H9 (cell line): ENCODE measurements around the gene GLB1L3. TPM values are rescaled to one million over a fixed set of nuclear protein-coding genes. Genes with fewer than 3 reads are reported as not detected.
"Not testable (repeated sequence)": the region's sequence is repeated elsewhere in the genome, so short reads cannot be mapped to it uniquely, and the experiment has no call there.

Experiments used
- DNase-seq: peaks from one replicate; pipeline ENCODE4 v3.0.0-alpha.2; 2017
- H2AFZ ChIP-seq: one replicate; pipeline ENCODE4 v1.6.1; 2013; ENCODE audit warnings: mild to moderate bottlenecking, low read length, control low read depth, moderate library complexity
- H2AK5ac ChIP-seq: 2 replicates; pipeline ENCODE4 v1.6.1; 2013; ENCODE audit warnings: low read length, control low read depth, mixed read lengths; ENCODE audit not compliant: insufficient read length
- H2BK120ac ChIP-seq: one replicate; pipeline ENCODE4 v1.6.1; 2013; ENCODE audit warnings: low read depth, mild to moderate bottlenecking, low read length, control low read depth, inconsistent platforms; ENCODE audit not compliant: poor library complexity, severe bottlenecking
- H2BK12ac ChIP-seq: 2 replicates; pipeline ENCODE4 v1.6.1; 2013; ENCODE audit warnings: low read length, control low read depth, mixed read lengths, low read depth; ENCODE audit not compliant: insufficient read length
- H2BK15ac ChIP-seq: 2 replicates; pipeline ENCODE4 v1.6.1; 2013; ENCODE audit warnings: low read depth, low read length, control low read depth
- H2BK20ac ChIP-seq: one replicate; pipeline ENCODE4 v1.6.1; 2013; ENCODE audit warnings: low read depth, mild to moderate bottlenecking, low read length, control low read depth, inconsistent platforms; ENCODE audit not compliant: poor library complexity, severe bottlenecking
- H2BK5ac ChIP-seq: 2 replicates; pipeline ENCODE4 v1.6.1; 2013; ENCODE audit warnings: low read length, control low read depth, mixed read lengths; ENCODE audit not compliant: insufficient read length
- H3K14ac ChIP-seq: 2 replicates; pipeline ENCODE4 v1.6.1; 2013; ENCODE audit warnings: low read length, control low read depth; ENCODE audit not compliant: insufficient read depth
- H3K18ac ChIP-seq: 2 replicates; pipeline ENCODE4 v1.6.1; 2013; ENCODE audit warnings: low read depth, mild to moderate bottlenecking, mixed read lengths, low read length, control low read depth; ENCODE audit not compliant: insufficient read length
- H3K23ac ChIP-seq: 2 replicates; pipeline ENCODE4 v1.6.1; 2013; ENCODE audit warnings: low read length, control low read depth, mixed read lengths, low read depth; ENCODE audit not compliant: insufficient read length
- H3K23me2 ChIP-seq: 2 replicates; pipeline ENCODE4 v1.6.1; 2013; ENCODE audit warnings: low read depth, mild to moderate bottlenecking, mixed read lengths, low read length, control low read depth; ENCODE audit not compliant: insufficient read length, poor library complexity, severe bottlenecking
- H3K27ac ChIP-seq: 2 replicates; pipeline ENCODE4 v1.5.1; 2013; ENCODE audit warnings: low read length, control low read depth, mixed read lengths, low read depth; ENCODE audit not compliant: insufficient read length
- H3K27me3 ChIP-seq: 2 replicates; pipeline ENCODE4 v1.6.1; 2013; ENCODE audit warnings: low read length, control low read depth, inconsistent platforms; ENCODE audit not compliant: insufficient read depth
- H3K4ac ChIP-seq: 2 replicates; pipeline ENCODE4 v1.6.1; 2013; ENCODE audit warnings: low read depth, mild to moderate bottlenecking, control low read depth, inconsistent platforms, low read length, moderate library complexity
- H3K4me1 ChIP-seq: 2 replicates; pipeline ENCODE4 v1.6.1; 2013; ENCODE audit warnings: low read length, control low read depth, inconsistent platforms; ENCODE audit not compliant: insufficient read depth
- H3K4me2 ChIP-seq: 2 replicates; pipeline ENCODE4 v1.6.1; 2013; ENCODE audit warnings: low read length, control low read depth, mixed read lengths; ENCODE audit not compliant: insufficient read length, insufficient read depth
- H3K56ac ChIP-seq: 2 replicates; pipeline ENCODE4 v1.6.1; 2013; ENCODE audit warnings: low read depth, mild to moderate bottlenecking, mixed read lengths, low read length, control low read depth; ENCODE audit not compliant: insufficient read length
- H3K79me1 ChIP-seq: 2 replicates; pipeline ENCODE4 v1.6.1; 2013; ENCODE audit warnings: low read depth, mild to moderate bottlenecking, moderate library complexity, low read length, control low read depth, inconsistent platforms; ENCODE audit not compliant: insufficient read depth, poor library complexity, severe bottlenecking
- H3K79me2 ChIP-seq: 2 replicates; pipeline ENCODE4 v1.6.1; 2013; ENCODE audit warnings: low read length, control low read depth, inconsistent platforms; ENCODE audit not compliant: insufficient read depth
- H3K9ac ChIP-seq: 2 replicates; pipeline ENCODE4 v1.6.1; 2013; ENCODE audit warnings: low read length, control low read depth, mixed read lengths; ENCODE audit not compliant: insufficient read length; ENCODE audit errors: extremely low read depth
- H3K9me3 ChIP-seq: one replicate; pipeline ENCODE4 v1.6.1; 2013; ENCODE audit warnings: low read depth, low read length, inconsistent platforms; ENCODE audit not compliant: control insufficient read depth
- H3T11ph ChIP-seq: one replicate; pipeline ENCODE4 v1.6.1; 2013; ENCODE audit warnings: mild to moderate bottlenecking, low read length, control low read depth, inconsistent platforms
- H4K20me1 ChIP-seq: one replicate; pipeline ENCODE4 v1.6.1; 2013; ENCODE audit not compliant: control insufficient read depth, insufficient read length, insufficient read depth
- H4K5ac ChIP-seq: 2 replicates; pipeline ENCODE4 v1.6.1; 2013; ENCODE audit warnings: low read depth, mild to moderate bottlenecking, mixed read lengths, low read length, control low read depth; ENCODE audit not compliant: insufficient read length
- H4K8ac ChIP-seq: replicated peaks from 2 replicates; pipeline ENCODE4 v1.6.1; 2013; ENCODE audit warnings: low read length, control low read depth, mixed read lengths, low read depth; ENCODE audit not compliant: insufficient read length
- H4K91ac ChIP-seq: 2 replicates; pipeline ENCODE4 v1.6.1; 2013; ENCODE audit warnings: low read depth, mild to moderate bottlenecking, moderate library complexity, mixed read lengths, low read length, control low read depth; ENCODE audit not compliant: insufficient read length
- H3K27ac Mint-ChIP-seq, 3 experiments: 2 replicates in 2 of 3; 3 replicates in 1 of 3; pipeline ENCODE4 v1.8.0; 2020 to 2021; ENCODE audit warnings: mixed read lengths in 3 of 3, mild to moderate bottlenecking in 1 of 3, moderate library complexity in 1 of 3
- H3K27me3 Mint-ChIP-seq: 2 replicates; pipeline ENCODE4 v1.8.0; 2021; ENCODE audit warnings: low read depth, mild to moderate bottlenecking, moderate library complexity, mixed read lengths
- H3K36me3 Mint-ChIP-seq, 3 experiments: 2 replicates in 2 of 3; 3 replicates in 1 of 3; pipeline ENCODE4 v1.8.0; 2020 to 2021; ENCODE audit warnings: low read depth in 3 of 3, mixed read lengths in 3 of 3; ENCODE audit not compliant: insufficient read depth in 1 of 3
- H3K4me1 Mint-ChIP-seq, 2 experiments: 2 replicates each; pipeline ENCODE4 v1.8.0; 2020; ENCODE audit warnings: mixed read lengths in 2 of 2
- H3K4me3 Mint-ChIP-seq, 2 experiments: 2 replicates in 1 of 2; 3 replicates in 1 of 2; pipeline ENCODE4 v1.8.0; 2020 to 2021; ENCODE audit warnings: mild to moderate bottlenecking in 2 of 2, mixed read lengths in 2 of 2, moderate library complexity in 1 of 2
- H3K9me3 Mint-ChIP-seq, 2 experiments: 2 replicates in 1 of 2; 3 replicates in 1 of 2; pipeline ENCODE4 v1.8.0; 2020; ENCODE audit warnings: mild to moderate bottlenecking in 2 of 2, mixed read lengths in 2 of 2, moderate library complexity in 1 of 2
- CTCF ChIP-seq: fragments of 200-600 bp; sonication (generic); conservative IDR thresholded peaks from 3 replicates; pipeline ENCODE4 v1.8.0; 2021; ENCODE audit warnings: antibody characterized with exemption, mild to moderate bottlenecking
- WGBS: extraction: QIAGEN DNeasy Blood & Tissue Kit; methylation state at CpG from one replicate; pipeline ENCODE4 v1.1.7; 2013; ENCODE audit warnings: missing lambda C conversion rate, low lambda C conversion rate, mixed read lengths; ENCODE audit not compliant: insufficient read length; ENCODE audit errors: extremely low coverage; 5-methylcytosine and 5-hydroxymethylcytosine counted together
- total RNA-seq: library from RNA; stranded (reverse); gene quantifications from 2 replicates; pipeline ENCODE4 v1.2.1, GENCODE V29; 2021

The GLB1L3 gene
- total RNA-seq, 1 experiment from 2014 or later, result 11.2 TPM

DNA sequence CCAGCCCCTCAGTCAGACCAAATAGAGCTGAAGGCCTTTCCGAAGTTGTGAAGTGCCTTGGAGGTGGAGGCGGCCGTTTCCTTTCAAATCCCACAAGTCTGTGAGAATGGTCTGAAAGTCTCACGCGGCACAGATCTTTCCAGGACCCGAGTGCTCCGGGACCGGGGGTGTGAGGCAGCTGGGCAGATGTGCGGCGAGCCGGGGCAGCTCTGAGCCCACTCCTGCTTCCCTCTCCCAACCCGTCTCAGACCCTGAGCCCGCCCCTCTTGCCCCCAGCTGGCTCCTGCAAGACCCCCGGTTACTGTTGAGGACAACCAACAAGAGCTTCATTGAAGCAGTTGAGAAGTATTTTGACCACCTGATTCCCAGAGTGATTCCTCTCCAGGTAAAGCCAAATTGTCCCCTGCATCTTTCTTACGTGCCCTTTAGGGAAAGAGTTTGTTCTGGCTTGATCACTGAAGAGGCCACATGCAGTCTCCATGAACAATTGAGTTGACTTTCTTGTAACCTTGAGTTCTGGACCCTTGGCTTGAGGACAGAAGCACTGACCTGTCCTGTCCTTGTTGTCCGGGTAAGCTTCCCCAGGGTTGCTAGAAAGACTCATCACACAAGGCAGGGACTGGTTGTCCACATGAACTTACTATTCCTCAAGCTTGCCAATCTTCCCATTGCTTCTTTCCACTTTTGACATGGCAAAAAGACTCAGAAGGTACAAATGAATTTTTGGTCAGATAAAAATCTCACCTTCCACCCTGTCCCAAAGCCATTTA is 7.5 kb downstream of the GLB1L3 start:
- Histone ChIP-seq H3K27ac (no peak overlapping the region), H2BK15ac (no peak overlapping the region), H4K91ac (no peak overlapping the region), H3K18ac (no peak overlapping the region), H3K56ac (no peak overlapping the region), H4K8ac (no peak overlapping the region), H3K27me3 (no peaks in the 10 kb centered on the region), H3K23me2 (no peaks in the 10 kb centered on the region), H2AFZ (no peak overlapping the region), H3K9ac (no peak overlapping the region), H2BK20ac (no peak overlapping the region), H2BK12ac (no peak overlapping the region), H3K23ac (no peak overlapping the region), H4K5ac (no peak overlapping the region), H2AK5ac (no peak overlapping the region), H3K4me2 (no peak overlapping the region), H3K9me3 (no peaks in the 10 kb centered on the region), H2BK5ac (no peak overlapping the region), H3K4ac (no peak overlapping the region), H3T11ph (no peak overlapping the region), H2BK120ac (no peak overlapping the region), H3K79me2 (no peaks in the 10 kb centered on the region), H3K14ac (no peak overlapping the region), H3K79me1 (no peaks in the 10 kb centered on the region), H4K20me1 (no peaks in the 10 kb centered on the region), H3K4me1 (no peaks in the 10 kb centered on the region)
- DNase-seq, result no peak
- H3K4me1 Mint-ChIP-seq, result peaks cover 4% of the 10 kb centered on the region in 2 experiments; a peak in 1 of 4 replicates
- no peak overlapping the region for H3K27ac Mint-ChIP-seq
- TF ChIP-seq CTCF, result no peak
- H3K27me3 Mint-ChIP-seq, result no peaks in the 10 kb centered on the region; the same call in 1 of the 2 replicates
- no CpG with 5 or more reads among the region's 16 CpGs for WGBS
- peaks cover 0 to 1% of the 10 kb centered on the region in 2 experiments; a peak in 2 of 5 replicates for H3K9me3 Mint-ChIP-seq
- peaks cover 26 to 40% (median 27%) of the 10 kb centered on the region in 3 experiments for H3K36me3 Mint-ChIP-seq
- H3K4me3 Mint-ChIP-seq, result no peak overlapping the region

- not testable (repeated sequence) for H3K4ac ChIP-seq, DNase-seq, H3K4me1 Mint-ChIP-seq, H3K18ac ChIP-seq, H3K79me1 ChIP-seq, H2BK12ac ChIP-seq, H3K27me3 Mint-ChIP-seq, H4K5ac ChIP-seq, H4K20me1 ChIP-seq, H2BK15ac ChIP-seq, H3T11ph ChIP-seq, H3K23me2 ChIP-seq, H4K8ac ChIP-seq, H3K27ac ChIP-seq, H3K23ac ChIP-seq, H3K9me3 ChIP-seq, H3K27me3 ChIP-seq, H3K27ac Mint-ChIP-seq, H3K4me1 ChIP-seq, H3K79me2 ChIP-seq, H3K56ac ChIP-seq, H2BK20ac ChIP-seq, H4K91ac ChIP-seq, H3K14ac ChIP-seq, H3K4me3 Mint-ChIP-seq, H2AFZ ChIP-seq, H2AK5ac ChIP-seq, H3K9me3 Mint-ChIP-seq, H3K4me2 ChIP-seq, H3K9ac ChIP-seq, H2BK120ac ChIP-seq, H2BK5ac ChIP-seq
- H3K36me3 Mint-ChIP-seq, result peaks cover 24 to 42% (median 25%) of the 10 kb centered on the region in 3 experiments
- no CpG with 5 or more reads among the region's 5 CpGs for WGBS
These were observed 8.2 kb downstream of the GLB1L3 start for GRCh38 chr11:134284349-134284748.
